Kidney epithelial cell (primary cell): ENCODE results near the gene FMNL2. TPM values are rescaled to one million over a fixed set of nuclear protein-coding genes. Genes with fewer than 3 reads are reported as not detected.

ENCODE experiments used
- DNase-seq: peaks from one replicate; pipeline ENCODE4 v3.0.0-alpha.2; 2010; ENCODE audit warnings: low read depth
- H3K27me3 ChIP-seq: 2 replicates; pipeline ENCODE4 v1.6.0; 2011; ENCODE audit warnings: low read length; ENCODE audit not compliant: control insufficient read depth, insufficient read depth
- H3K36me3 ChIP-seq: 2 replicates; pipeline ENCODE4 v1.5.1; 2011; ENCODE audit warnings: low read length; ENCODE audit not compliant: control insufficient read depth, insufficient read depth
- H3K4me3 ChIP-seq: 2 replicates; pipeline ENCODE4 v1.5.1; 2011; ENCODE audit warnings: low read depth, mild to moderate bottlenecking, control low read depth, low read length
- total RNA-seq: library from RNA; depleted of rRNA; stranded (reverse); fragments of >200 nt; gene quantifications from 2 replicates; pipeline ENCODE4 v1.2.3, GENCODE V29; 2015
- TF ChIP-seq, protein P1 (sequence below): IDR thresholded peaks from 2 replicates; pipeline ENCODE4 v1.5.1; 2011; ENCODE audit warnings: mild to moderate bottlenecking, moderate library complexity, low read length, control low read depth, inconsistent platforms; ENCODE audit not compliant: insufficient read depth, poor library complexity, severe bottlenecking

Gene FMNL2
- total RNA-seq, 1 donor from 2014 or later: 68.0 TPM

- Histone ChIP-seq H3K27me3 (no peaks in the 10 kb centered on the region), H3K36me3 (no peaks in the 10 kb centered on the region), H3K4me3 (no peak overlapping the region)
- TF ChIP-seq, protein P1, sequence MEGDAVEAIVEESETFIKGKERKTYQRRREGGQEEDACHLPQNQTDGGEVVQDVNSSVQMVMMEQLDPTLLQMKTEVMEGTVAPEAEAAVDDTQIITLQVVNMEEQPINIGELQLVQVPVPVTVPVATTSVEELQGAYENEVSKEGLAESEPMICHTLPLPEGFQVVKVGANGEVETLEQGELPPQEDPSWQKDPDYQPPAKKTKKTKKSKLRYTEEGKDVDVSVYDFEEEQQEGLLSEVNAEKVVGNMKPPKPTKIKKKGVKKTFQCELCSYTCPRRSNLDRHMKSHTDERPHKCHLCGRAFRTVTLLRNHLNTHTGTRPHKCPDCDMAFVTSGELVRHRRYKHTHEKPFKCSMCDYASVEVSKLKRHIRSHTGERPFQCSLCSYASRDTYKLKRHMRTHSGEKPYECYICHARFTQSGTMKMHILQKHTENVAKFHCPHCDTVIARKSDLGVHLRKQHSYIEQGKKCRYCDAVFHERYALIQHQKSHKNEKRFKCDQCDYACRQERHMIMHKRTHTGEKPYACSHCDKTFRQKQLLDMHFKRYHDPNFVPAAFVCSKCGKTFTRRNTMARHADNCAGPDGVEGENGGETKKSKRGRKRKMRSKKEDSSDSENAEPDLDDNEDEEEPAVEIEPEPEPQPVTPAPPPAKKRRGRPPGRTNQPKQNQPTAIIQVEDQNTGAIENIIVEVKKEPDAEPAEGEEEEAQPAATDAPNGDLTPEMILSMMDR: no peak
- no peak for DNase-seq
These were observed 130.0 kb downstream of the FMNL2 start for GRCh38 chr2:152464851-152465470.

DNA sequence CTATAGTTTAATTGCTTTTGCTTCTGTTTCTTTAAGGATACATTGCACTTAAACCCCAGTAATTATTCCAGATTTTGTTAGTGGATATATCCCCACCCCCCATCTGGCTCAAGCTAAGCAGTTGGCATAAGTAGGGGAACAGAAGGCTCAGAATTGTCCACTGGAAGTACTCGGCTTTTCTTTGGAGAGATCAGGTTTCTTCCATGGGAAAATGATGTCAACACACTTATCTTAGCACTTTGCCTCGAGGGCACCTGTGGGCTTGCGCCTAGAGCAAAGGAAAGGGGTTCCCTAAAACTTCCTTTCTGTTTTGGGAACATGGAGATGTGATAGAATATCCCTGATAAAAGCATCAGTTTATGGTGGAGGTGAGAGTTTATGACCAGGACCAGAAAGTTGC lies 130.6 kb downstream of the FMNL2 start:
- DNase-seq: no peak
- H3K36me3 ChIP-seq: no peaks in the 10 kb centered on the region
- no peak overlapping the region for H3K4me3 ChIP-seq
- H3K27me3 ChIP-seq: no peaks in the 10 kb centered on the region
- TF ChIP-seq, protein P1: no peak

- Histone ChIP-seq H3K4me3 (no peak overlapping the region), H3K36me3 (no peaks in the 10 kb centered on the region), H3K27me3 (no peaks in the 10 kb centered on the region)
- no peak for DNase-seq
- TF ChIP-seq, protein P1: no peak
These were observed 131.1 kb downstream of the FMNL2 start for GRCh38 chr2:152466041-152466440.

DNA sequence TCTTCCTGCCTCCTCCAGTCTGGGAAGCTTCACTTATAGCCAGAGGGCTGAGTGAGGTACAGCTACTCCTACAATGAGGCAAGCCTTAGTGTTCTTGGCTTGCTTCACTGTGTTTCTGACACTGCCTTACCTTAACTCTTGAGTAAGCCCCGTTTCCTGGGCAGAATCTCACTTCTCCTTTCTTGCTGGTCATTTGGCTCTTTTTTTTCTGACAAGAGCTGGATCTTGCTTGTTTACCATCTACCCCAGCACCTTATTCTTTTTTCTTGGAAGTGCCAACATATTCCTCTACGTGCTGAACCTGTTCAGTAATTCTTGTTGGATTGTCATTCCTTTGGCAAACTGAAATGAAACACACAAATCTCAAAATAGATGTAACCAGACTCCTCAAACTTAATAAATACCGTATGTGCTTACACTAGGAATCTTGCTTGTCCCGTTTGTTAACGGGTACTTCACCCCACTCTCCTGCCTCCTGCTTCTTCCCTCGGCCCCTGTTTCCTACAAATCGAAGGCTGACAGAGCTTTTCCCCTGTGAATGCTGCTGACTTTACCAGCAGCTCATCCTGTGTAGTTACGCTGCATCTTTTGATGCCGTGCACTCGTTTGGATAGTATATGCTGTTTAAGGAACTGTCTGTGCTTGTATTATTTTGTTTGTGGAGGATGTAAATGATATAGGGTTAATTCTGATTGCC lies 132.2 kb downstream of the FMNL2 start:
- no peaks in the 10 kb centered on the region for H3K36me3 ChIP-seq
- no peak overlapping the region for H3K4me3 ChIP-seq
- no peak for DNase-seq
- no peaks in the 10 kb centered on the region for H3K27me3 ChIP-seq
- TF ChIP-seq, protein P1: no peak

- H3K4me3 ChIP-seq: no peak overlapping the region
- no peak for DNase-seq
- no peaks in the 10 kb centered on the region for H3K36me3 ChIP-seq
- TF ChIP-seq, protein P1: no peak
- no peaks in the 10 kb centered on the region for H3K27me3 ChIP-seq
These were observed 132.9 kb downstream of the FMNL2 start for GRCh38 chr2:152467677-152468410.
